GM19025 (cell line): ENCODE measurements around the gene F12.
"Not testable (repeated sequence)": the region's sequence is repeated elsewhere in the genome, so short reads cannot be mapped to it uniquely, and the experiment has no call there.

Experiments used
- ATAC-seq: cut with Tn5 transposase; IDR thresholded peaks from one replicate; pipeline ENCODE4 v1.9.1; 2021; ENCODE audit warnings: mild to moderate bottlenecking, low read depth, moderate library complexity; ENCODE audit not compliant: unreplicated experiment

F12 gene

DNA sequence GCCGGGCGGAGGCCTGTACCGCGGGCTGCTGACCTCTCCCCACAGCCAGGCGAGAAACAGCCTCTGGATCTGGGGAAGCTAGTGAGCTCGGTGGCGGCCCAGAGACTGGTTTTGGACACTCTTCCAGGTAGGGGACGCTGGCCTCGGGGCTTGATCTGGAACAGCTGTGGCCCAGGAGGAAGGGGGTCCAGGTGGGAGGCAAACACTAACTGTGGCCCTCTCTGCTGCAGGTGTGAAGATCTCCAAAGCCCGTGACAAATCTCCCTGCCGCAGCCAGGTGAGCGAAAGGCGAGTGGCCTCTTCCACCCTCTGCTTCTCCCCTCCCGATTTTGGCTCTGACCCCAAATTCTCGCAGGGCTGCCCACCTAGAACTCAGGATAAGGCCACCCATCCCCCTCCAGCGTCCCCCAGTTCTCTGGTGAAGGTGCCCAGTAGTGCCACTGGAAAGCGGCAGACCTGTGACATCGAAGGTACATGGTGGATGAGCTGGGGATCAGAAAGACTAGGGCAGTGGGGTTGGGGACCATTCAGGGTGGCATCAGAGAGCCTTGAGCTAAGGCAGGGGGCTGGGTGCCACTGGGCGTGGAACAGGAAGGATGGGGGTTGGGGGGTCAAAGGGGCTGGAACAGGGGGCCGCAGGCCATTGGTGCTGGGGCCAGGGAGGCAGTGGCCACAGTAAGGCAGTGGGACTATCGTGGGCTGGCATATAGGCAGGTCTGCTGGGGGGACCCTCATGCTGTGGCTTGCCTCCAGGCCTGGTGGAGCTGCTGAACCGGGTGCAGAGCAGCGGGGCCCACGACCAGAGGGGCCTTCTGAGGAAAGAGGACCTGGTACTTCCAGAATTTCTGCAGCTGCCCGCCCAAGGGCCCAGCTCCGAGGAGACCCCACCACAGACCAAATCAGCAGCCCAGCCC lies 38.0 kb downstream of the F12 start:
- ATAC-seq, result no peak

DNA sequence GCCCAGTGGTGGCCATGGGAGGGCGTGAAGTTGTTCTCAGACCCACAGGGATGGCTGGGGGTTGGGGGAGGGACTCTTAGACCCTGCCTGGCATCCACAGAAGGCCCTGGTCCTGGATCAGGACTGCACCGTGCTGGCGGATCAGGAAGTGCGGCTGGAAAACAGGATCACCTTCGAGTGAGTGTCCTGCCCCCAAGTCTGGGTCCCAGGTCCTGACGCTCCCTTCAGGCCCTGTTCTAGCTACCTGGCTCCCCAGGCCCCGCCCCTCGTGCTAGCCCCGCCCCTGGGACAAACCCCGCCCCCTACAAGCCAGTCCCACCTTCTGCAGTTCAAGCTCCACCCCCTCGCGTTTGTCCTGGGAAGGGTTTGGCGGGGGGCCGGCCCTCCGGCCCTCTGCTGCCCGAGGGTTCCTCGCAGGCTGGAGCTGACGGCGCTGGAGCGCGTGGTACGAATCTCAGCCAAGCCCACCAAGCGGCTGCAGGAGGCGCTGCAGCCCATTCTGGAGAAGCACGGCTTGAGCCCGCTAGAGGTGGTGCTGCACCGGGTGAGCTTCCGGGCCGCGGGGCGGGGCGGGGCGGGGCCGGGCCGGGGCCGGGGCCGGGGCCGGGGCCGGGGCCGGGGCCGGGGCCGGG lies 38.8 kb downstream of the F12 start:
- ATAC-seq, result peak; percentile 62

DNA sequence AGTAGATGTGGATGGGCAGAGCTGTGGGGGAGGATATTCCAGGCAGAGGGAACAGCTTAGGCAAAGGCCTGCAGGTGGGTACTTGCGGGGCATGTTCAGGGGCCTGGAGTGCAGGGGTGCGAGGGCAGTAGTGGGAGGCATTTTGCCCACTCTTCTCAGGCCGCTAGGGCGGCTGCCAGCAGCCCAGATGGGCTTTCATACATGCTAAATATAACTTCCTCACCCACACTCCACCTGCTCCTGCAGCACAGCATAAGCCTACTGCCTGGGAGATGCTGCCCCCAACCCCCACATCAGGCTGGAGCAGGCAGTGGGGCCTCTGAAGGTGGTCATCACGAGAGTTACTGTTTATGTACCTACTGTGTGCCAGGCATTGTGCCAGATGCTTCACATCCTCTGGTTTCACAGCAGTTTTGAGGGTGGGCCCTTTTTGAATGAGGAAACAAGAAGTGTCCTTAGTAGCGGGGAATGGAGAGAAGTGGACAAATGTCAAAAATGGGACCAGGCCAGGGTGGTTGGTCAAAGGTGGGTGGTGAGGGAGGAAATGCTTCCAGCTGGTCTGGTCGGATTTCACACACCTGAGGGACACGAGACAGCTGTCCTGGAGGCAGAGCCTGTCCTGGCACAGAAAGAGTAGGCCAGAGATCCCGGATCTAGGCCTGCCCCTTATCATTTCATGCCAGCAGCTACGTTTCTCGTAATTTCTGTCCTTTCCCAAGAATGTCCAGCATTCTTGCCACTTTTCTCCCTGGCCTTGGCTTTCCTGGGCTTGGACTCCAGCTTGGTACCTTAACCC lies 39.5 kb downstream of the F12 start:
- ATAC-seq, result no peak

DNA sequence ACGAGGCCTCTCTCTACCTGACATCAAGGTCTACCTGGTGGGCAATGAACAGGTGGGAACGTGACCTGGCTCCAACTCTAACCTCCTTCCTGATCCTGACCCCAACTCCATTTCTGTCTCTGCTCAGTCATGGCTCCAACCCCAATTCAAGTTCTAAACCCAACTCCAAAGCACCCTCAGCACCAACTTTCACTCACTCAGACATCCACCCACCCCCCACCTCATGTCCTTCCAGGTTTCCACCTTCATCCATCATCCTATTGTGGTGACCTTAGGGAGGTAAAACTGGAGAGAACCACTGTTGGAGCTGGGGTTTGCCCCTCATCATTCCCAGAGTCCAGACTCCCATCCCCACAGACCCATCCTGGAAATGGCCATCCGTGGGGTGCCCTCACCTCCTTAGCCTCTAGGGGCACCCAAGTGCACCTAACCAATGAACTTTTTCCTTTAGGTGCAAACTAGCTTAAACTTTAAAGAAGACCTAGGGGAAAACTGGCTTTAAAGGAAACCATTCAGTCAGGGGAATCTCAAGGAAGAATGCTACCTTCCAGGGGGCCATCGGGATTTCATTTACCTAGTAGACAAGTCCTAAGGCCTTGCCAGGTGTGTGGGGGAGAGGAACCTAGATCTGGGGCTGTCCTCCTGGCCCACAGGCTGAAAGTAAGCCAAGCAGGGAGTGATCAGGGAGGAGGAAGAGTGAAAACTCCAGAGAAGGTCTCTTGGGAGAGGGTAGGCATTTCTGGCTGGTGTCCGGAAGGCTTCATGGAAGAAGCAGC lies 40.3 kb downstream of the F12 start:
- ATAC-seq, result no peak

DNA sequence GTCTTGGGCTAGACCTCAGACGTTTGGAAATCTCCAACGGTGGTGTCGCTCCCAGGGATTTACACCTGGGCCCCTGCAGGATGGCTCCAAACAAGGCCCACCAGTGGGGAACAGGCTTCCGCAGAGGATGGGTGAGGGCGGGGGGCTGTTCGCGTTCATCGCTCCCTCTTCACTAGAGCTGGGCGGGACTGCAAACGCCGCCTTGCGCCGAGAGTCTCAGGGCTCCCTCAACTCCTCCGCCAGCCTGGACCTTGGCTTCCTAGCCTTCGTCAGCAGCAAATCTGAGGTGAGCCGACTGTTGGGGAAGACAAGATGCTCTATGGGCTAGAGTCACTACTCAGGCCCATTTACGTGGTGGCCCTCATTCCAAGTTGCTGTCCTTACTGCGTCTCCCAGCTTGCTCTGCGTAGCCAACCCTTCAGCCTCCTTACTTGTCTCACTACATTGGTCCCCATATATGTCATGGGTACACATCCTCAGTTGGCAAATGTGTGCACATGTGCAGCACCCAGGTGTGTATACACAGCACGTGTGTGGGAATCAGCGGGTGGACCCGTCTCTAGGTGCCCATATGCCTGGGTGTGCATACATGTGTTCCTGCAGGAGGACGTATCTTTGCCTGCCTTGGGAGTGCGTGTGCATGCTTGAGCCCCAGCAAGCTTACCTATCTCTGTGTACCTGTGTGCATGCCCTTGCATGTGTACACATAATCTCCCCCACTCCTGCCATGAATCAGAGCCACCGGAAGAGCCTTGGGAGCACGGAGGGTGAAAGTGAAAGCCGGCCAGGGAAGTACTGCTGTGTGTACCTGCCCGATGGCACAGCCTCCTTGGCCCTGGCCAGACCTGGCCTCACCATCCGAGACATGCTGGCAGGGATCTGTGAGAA lies 41.1 kb downstream of the F12 start:
- no peak for ATAC-seq

DNA sequence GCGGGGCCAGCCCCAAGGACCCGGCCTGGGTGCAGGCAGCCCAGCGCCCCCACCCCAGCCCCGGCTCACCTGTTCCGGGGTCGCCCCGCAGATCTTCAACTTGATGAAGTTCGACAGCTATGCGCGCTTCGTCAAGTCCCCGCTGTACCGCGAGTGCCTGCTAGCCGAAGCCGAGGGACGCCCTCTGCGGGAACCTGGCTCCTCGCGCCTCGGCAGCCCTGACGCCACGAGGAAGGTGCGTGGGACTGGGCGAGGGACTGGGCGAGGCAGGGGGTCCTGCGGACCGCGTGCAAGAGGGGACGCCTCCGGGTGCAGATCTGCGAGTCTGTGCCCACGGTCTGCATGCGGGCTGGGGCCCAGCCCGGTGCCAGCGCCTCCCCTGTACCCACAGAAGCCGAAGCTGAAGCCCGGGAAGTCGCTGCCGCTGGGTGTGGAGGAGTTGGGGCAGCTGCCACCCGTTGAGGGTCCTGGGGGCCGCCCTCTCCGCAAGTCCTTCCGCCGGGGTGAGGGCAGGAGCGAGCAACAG lies 42.0 kb downstream of the F12 start:
- no peak for ATAC-seq

DNA sequence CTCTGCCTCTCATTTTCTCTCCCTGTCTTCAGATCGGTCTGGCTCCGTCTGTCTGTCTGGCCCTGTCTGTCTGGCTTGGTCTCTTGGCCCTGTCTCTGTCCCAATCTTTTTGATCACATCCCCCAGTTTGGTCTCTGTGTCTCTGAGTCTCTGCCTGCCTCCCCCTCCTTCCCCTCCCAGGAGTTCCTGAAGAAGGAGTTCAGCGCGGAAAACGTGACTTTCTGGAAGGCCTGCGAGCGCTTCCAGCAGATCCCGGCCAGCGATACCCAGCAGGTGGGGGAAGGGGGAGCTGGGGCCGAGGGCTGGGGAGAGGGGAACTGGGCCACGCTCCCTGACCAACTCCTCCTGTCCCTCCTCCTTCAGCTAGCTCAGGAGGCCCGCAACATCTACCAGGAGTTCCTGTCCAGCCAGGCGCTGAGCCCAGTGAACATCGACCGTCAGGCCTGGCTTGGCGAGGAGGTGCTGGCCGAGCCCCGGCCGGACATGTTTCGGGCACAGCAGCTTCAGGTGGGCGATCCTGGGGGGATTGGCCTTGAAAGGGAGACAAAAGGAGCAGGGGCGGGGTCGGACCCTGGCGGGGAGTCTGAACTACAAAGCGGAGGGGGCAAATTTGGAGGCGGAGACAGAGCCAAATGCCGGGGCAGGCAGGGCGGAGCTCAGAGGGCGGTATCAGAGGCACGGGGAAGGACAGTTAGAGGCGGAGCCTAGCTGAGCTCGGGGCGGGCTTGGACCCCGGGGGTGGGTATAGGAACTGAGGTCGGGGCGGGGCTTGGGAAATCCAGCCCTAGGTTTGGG lies 42.6 kb downstream of the F12 start:
- ATAC-seq, result no peak

DNA sequence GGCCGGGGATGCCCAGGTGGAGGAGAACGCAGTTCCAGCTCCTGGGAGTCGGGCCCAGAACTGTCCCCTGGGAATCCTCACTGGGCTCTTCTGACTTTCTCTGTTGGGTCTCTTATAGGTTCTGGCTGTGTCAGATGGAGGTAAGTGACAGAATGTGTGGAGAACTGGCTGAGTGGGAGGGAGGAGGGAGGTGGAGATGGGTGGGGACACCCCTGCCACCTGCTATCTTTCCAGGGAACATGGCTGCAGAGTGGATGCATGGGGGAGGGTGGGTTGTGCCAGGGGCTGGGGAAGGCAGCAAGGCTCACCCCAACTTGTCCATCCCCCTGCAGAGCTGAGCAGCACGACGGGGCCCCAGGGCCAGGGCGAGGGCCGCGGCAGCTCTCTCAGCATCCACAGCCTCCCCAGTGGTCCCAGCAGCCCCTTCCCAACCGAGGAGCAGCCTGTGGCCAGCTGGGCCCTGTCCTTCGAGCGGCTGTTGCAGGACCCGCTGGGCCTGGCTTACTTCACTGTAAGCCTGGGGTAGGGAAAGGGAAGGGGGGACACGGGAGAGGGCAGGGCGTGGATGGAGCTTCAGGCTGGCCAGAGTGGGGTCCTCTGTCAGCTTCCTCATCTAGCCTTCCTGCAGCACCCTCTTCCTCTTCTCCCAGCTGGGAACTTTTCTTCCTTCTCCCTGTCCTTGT lies 43.4 kb downstream of the F12 start:
- ATAC-seq, result no peak

DNA sequence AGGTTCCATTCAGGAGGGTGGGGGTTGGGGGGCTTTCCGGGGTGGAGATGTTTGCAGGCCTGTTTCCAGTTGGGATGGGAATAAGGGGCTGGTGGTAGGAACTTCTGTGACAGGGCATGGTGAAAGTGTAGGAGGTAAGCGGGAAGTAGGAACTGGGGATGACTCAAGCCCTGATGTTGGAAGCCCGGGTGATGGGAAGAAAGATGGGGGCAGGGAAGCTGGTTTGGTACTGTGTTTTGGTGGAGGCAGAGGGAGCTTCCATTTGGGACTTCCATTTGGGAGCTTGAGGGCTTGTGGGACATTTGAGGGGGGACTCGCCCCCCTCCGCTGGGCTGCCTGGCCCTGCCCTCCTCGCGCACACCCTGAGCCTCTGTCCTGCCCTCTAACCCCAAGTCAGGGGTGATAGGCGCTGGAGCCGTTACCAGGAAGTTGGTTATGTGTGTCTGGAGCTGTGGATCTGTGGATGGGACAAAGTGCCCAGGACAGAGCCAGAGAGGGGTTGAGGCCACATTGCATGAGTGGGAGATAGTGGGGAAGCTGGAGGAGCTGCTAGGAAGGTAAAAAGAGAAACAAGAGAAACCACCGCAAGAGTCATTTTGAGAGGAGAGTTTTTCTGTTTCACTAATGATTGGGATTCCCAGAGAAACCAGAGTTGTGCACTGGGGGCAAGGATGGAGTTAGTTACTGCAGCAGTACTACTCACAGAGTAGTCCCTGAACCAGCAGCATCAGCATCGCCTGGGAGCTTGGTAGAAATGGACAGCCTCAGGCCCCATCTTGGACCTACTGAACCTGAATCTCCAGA lies 45.0 kb downstream of the F12 start:
- ATAC-seq, result no peak

DNA sequence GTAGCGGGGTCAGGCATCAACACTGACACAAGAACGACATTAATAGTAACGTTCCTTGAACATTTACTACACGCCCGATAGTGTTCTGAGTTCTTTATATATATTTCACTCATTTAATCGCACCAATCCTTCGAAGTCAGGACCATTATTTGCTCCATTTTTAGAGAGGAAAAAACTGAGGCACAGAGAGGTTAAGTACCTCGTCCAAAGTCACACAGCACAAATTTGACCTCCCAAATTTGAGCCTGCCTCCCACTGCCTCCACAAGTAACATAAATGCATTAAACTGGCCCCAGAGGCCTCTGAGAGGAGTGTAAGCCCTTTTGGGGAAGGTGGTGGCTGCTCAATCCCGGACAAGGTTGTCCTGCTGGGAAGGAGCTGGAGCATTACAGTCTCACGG lies 45.8 kb downstream of the F12 start:
- no peak for ATAC-seq

DNA sequence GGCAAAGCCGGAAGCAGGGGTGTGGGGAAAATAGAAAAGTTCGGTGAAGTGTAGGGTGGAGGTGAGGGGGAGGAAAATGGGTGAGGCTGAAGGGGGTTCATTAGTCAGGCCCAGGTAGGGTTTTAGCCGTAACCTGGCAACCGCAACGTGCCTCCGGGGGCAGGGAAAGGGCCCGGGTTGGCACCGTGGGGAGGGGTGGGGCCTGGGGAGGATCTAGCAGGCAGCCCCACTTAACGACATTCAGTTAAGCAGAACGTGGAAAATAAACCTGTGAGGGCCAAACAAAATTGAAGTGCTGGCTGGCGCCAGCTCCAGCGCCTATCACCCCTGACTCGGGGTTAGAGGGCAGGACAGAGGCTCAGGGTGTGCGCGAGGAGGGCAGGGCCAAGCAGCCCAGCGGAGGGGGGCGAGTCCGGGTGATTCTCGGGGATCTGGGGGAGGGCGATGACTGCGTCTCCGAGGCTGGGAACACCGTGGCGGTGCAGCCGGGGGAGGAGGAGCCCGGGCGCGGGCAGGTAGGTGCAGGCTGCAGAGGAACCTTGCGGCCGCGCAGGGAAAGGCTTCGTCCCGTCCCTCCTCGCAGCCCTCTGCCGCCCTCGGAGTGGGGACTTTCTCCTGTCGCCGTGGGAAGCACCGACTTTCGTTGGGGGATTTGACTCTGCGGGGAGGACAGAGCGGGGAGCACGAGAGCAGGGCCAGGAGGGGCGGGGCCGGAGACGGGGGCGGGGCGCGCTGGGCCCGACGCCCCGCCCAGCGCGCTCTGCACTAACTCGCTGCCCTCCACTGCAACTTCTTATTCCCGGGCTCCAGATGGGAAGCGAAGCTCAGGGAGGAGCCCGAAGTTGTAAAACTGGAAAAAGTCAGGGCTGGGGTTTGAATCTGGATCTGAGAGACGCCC lies 46.5 kb downstream of the F12 start:
- ATAC-seq, result peak; percentile 36

DNA sequence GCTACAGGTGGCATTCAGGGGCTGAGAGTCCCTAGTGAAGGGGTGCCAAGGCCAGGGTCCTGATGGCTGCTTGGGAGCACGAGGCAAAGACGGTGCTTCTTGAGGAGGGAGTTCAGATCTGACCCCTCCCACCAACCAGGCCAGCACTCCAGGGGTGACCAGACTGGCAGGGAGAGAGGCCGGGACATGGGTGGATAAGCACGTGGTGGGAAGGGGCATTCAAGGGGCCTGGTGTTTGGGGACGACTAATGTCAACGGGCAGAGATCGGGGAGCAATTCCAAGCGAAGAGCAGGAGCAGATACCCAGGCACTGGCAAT lies 47.1 kb downstream of the F12 start:
- ATAC-seq, result no peak

DNA sequence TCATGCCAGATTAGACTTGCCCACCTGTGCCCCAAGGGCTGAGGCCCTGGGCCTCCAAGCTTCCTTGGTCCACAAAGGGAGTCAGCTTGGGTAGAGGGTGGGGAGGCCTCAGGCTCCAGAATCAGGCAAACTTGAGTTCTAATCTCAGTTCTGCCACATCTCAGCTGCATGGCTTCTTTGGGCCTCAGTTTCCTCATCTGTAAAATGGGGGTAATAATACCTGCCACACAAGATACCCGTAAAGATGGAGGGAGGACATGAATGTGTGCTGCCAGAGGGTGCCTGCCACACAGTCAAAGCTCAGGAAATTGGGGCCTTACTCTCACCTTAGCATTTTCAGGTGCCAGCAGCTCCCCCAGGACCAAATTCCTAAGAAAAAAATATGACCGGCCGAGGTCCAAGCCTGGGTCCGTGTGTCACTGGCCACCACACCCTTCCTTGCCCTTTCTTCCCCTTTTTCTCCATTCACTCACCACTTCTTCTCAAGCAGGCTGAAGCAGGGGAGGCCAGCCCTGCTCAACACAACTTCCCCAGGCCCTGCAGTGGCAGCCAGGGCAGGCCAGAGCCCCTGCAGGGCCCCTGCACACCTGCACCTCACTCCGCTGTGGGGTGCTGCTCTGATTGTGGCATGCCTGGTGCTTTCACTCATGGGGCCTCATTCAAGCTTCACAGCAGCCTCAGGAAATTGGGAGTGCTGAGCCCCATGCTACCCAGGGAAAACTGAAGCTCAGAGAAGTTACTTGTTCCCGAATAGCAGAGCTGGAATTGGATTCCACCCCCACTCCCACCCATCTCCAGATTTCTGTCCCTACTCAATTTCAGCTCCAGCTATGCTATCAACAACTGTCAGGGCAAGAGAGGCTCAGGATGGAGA lies 47.7 kb downstream of the F12 start:
- ATAC-seq, result no peak

DNA sequence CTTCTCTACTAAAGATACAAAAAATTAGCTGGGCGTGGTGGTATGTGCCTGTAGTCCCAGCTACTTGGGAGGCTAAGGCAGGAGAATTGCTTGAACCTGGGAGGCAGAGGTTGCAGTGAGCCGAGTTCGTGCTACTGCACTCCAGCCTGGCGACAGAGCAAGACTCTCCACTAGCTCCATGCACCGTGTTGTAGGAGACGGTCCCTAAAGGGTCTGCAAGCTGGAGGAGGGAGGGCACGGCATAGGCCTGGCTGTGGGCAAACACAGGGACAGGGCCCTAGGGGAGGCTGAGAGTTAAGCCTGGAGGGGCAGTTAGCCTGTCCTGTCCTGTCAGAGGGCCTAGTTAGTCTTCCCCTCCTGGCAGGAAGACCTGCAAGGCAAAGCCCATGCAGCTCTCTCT lies 48.6 kb downstream of the F12 start:
- not testable (repeated sequence) for ATAC-seq

DNA sequence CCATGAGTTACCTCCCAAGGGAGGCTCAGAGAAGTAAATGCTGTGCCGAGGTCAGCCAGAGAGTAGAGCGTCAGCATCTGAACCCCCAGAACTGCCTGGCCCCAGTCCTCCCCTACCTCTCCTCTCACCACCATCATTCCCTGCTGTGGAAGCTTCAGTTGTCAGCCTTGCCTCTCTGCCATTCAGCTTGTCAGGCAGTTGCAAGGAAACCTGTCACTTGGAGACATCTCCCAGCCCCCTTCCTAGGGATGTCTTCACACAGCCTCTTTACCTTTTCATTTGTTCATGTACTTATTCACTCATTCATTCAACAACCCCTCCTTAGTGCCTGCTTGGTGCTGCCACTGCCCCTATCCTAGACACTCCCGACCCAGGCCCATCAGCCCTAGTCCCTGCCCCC lies 49.5 kb downstream of the F12 start:
- no peak for ATAC-seq
